GM13976 (cell line): ENCODE results near the gene CUL9.

Experiments
- DNase-seq: peaks from one replicate; pipeline ENCODE4 v3.0.0; 2012; ENCODE audit warnings: low spot score
- in situ Hi-C: fragments of 300-500 bp; cut with MboI; formaldehyde crosslinking; loops from one replicate; pipeline ENCODE4 v1.12.0; 2022; ENCODE audit warnings: low sequenced_read_pairs, mixed read lengths, inconsistent platforms; ENCODE audit not compliant: unreplicated experiment
- TF ChIP-seq, protein P1 (sequence below): IDR thresholded peaks from 2 replicates; pipeline ENCODE4 v1.5.1; 2012; ENCODE audit warnings: borderline replicate concordance, mild to moderate bottlenecking; ENCODE audit not compliant: insufficient read depth; ENCODE audit errors: extremely low read depth, missing control alignments, control extremely low read depth

CUL9 gene

DNA sequence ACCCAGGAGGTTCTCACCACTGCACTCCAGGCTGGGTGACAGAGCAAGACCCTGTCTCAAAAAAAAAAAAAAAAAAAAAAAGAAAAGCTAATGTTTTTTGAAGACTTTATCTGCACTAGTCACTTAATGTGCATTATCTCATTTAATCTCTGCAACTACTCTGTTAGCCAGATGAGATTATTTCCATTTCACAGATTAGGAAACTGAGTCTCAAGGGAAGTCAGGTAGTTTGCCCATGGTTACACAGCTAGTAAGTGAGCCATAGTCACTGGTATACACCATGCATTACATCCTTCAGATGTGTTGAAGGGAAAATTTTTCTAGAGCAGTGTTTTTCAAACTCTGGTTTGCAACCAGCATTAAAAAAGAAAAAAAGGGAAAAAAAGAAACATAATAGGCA, 18.1 kb upstream of the CUL9 start:
- TF ChIP-seq, protein P1, sequence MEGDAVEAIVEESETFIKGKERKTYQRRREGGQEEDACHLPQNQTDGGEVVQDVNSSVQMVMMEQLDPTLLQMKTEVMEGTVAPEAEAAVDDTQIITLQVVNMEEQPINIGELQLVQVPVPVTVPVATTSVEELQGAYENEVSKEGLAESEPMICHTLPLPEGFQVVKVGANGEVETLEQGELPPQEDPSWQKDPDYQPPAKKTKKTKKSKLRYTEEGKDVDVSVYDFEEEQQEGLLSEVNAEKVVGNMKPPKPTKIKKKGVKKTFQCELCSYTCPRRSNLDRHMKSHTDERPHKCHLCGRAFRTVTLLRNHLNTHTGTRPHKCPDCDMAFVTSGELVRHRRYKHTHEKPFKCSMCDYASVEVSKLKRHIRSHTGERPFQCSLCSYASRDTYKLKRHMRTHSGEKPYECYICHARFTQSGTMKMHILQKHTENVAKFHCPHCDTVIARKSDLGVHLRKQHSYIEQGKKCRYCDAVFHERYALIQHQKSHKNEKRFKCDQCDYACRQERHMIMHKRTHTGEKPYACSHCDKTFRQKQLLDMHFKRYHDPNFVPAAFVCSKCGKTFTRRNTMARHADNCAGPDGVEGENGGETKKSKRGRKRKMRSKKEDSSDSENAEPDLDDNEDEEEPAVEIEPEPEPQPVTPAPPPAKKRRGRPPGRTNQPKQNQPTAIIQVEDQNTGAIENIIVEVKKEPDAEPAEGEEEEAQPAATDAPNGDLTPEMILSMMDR: no peak
- DNase-seq: no peak
- in situ Hi-C loops: no loop called here

DNA sequence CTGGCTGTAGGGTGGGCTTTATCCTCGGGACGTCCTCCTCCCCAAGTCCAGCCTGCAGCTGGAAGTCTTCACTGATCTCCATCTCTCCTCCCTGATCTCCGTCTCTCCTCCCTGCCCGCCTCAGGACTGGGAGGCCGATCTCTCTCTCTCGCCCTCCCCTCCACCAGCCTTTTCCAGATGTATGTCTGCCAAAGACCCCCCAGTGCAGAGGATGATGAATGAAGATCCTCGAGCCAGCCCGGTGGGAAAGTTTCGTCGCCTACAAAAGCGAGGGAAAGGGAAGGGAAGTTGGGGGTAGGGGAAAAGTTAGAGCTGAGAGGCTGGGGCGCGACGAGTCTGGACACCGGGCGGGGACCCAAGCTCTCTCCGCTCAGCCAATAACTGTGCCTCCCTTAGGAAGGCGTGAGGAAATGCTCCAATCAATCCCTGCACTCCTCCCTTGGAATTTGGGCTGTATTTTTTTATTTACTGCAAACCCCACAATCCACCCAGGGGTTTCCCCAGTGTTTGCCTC, 11.5 kb upstream of the CUL9 start:
- in situ Hi-C loops: no loop called here
- TF ChIP-seq, protein P1: no peak
- no peak for DNase-seq

DNA sequence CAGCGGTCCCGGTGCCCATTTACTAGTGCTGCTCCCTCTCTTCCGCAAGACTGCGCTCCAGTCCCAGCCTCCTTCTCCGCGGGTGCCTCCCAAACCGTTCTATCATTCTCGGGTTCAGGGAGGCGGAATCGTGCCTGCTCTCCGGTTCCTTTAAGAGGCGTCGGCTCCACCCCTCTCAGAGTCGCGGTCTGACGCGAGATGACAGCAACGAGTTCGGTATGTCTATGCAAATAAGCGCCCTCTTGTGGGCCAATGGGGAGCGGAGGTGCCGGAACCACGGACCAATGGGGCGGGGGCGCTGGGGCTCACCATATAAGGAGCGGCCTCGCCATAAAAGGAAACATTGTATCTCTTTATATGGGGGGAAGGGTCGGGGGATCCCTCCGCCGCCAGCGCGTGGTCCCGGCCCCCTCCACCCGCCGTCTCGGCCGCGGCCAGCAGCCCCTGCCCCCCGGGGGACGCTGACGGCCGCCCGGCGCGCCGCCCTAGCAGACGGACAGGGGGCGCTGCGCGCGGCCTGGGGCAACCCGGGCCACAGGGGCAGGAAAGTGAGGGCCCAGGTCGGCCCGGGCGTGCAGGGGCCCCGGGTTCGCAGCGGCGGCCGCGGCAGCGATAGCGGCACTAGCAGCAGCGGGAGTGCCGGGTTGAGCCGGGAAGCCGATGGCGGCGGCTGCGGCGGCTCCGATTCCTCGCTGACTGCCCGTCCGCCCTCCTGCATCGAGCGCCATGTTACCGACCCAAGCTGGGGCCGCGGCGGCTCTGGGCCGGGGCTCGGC, 10.9 kb upstream of the CUL9 start, which contains the start of gene SRF:
TSS of gene SRF (plus strand) at position 339 of the 776 bp plus-strand sequence. CDS start at position 727, 388 bp downstream.
- in situ Hi-C loops: no loop called here
- peak; percentile 95 for DNase-seq
- TF ChIP-seq, protein P1: peak; percentile 79

DNA sequence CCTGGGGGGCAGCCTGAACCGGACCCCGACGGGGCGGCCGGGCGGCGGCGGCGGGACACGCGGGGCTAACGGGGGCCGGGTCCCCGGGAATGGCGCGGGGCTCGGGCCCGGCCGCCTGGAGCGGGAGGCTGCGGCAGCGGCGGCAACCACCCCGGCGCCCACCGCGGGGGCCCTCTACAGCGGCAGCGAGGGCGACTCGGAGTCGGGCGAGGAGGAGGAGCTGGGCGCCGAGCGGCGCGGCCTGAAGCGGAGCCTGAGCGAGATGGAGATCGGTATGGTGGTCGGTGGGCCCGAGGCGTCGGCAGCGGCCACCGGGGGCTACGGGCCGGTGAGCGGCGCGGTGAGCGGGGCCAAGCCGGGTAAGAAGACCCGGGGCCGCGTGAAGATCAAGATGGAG, 10.3 kb upstream of the CUL9 start:
- in situ Hi-C loops: no loop called here
- TF ChIP-seq, protein P1: no peak
- no peak for DNase-seq

DNA sequence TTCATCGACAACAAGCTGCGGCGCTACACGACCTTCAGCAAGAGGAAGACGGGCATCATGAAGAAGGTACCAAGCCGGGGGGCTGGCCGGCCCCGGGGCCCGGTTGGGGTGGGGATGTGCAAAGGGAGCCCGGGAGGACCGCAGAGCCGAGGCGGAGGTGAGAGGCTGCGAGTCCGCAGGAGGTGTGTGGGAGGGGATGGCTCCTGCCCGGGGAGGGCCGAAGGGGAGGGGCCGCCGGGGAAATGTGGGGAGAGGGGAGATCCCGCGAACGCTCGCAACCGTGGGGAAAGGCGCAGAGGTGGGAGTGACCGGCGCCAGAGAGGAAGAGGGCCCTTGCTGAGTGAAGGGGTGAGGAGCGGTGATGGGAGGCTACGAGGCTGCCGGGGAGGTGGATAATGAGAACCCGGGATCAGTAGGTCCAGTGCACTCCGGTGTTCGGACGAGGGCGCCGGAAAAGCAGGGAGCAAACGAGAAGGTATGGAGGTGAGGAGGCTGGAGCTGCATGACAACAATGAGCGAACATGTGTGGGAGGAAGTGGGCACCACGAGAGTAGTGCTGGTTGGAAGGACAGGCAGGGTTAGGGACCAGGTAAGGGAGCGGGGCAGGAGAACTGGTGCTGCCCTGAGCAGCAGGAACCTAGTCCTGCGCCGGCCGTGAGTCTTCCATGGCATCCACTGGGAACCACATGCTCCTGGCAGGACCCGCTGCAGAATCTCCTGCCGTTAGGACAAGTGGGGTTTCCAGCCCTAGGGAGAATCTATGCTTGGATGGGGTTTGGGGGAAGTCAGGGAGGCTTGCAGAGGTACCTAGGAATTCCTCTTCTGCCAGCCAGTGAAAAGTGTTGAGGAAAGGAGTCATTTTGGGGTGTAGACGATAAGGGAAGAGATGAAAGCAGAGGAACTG, 9.6 kb upstream of the CUL9 start:
- TF ChIP-seq, protein P1: no peak
- in situ Hi-C loops: no loop called here
- DNase-seq: peak; percentile 53

DNA sequence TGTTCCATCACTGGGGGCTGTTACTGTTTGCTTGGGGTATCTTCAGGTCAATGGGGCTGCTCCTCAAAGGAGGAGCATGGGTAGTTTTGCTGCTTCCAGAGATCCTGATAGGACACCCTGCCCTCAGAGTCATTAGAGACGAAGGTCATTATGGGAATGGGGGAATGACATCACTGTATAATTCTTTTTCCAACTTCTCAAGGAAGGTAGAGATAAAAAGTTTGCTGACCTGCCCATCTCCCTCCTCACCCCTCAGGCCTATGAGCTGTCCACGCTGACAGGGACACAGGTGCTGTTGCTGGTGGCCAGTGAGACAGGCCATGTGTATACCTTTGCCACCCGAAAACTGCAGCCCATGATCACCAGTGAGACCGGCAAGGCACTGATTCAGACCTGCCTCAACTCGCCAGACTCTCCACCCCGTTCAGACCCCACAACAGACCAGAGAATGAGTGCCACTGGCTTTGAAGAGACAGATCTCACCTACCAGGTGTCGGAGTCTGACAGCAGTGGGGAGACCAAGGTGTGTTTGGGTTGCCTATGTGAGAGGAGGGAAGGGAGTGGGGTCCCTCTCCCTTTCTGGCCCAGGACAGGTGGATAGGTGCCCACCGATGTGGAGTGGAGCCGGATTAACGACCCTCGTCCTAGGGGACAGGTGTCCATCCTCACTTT, 8.3 kb upstream of the CUL9 start:
- no peak for DNase-seq
- in situ Hi-C loops: no loop called here
- TF ChIP-seq, protein P1: no peak
